NCI-H510A (cell line): ENCODE results near the gene THBS2.

ENCODE experiments used
- DNase-seq: peaks from one replicate; lab custom pipeline; 2025; lab: John Stamatoyannopoulos, UW

THBS2 gene

GRCh38 chr6:169249057-169249456 lies 4.6 kb downstream of the THBS2 start:
- no peak for DNase-seq

GRCh38 chr6:169248521-169248971 lies 5.1 kb downstream of the THBS2 start:
- no peak for DNase-seq

GRCh38 chr6:169247991-169248390 lies 5.7 kb downstream of the THBS2 start:
- DNase-seq, result no peak

GRCh38 chr6:169247419-169247818 lies 6.2 kb downstream of the THBS2 start:
- no peak for DNase-seq

GRCh38 chr6:169246445-169246844 lies 7.2 kb downstream of the THBS2 start:
- DNase-seq, result no peak

GRCh38 chr6:169244684-169245383 lies 8.8 kb downstream of the THBS2 start:
- DNase-seq, result no peak

GRCh38 chr6:169243661-169244060 lies 10.0 kb downstream of the THBS2 start:
- DNase-seq, result no peak

- DNase-seq, result no peak
Observed at GRCh38 chr6:169243186-169243585, 10.5 kb downstream of the THBS2 start.

- DNase-seq, result no peak
Observed at GRCh38 chr6:169241688-169242350, 11.8 kb downstream of the THBS2 start.

GRCh38 chr6:169240591-169241390 lies 12.9 kb downstream of the THBS2 start:
- no peak for DNase-seq

- no peak for DNase-seq
Observed at GRCh38 chr6:169240125-169240524, 13.5 kb downstream of the THBS2 start.

GRCh38 chr6:169239181-169239580 lies 14.5 kb downstream of the THBS2 start:
- DNase-seq, result no peak

GRCh38 chr6:169238766-169239165 lies 14.9 kb downstream of the THBS2 start:
- no peak for DNase-seq

GRCh38 chr6:169237496-169238134 lies 16.0 kb downstream of the THBS2 start:
- DNase-seq, result no peak

GRCh38 chr6:169236988-169237387 lies 16.7 kb downstream of the THBS2 start:
- no peak for DNase-seq

GRCh38 chr6:169236545-169236944 lies 17.1 kb downstream of the THBS2 start:
- DNase-seq, result no peak

GRCh38 chr6:169235286-169235685 lies 18.4 kb downstream of the THBS2 start:
- no peak for DNase-seq

GRCh38 chr6:169234634-169235033 lies 19.0 kb downstream of the THBS2 start:
- no peak for DNase-seq

GRCh38 chr6:169233832-169234231 lies 19.8 kb downstream of the THBS2 start:
- no peak for DNase-seq

- DNase-seq, result no peak
Observed at GRCh38 chr6:169233181-169233580, 20.5 kb downstream of the THBS2 start.

GRCh38 chr6:169232507-169232931 lies 21.1 kb downstream of the THBS2 start:
- DNase-seq, result no peak

GRCh38 chr6:169231790-169232506 lies 21.7 kb downstream of the THBS2 start:
- DNase-seq, result no peak
